ENCODE results near the gene CCDC57. TPM values are rescaled to one million over a fixed set of nuclear protein-coding genes. Genes with fewer than 3 reads are reported as not detected.
"Not testable (repeated sequence)": the region's sequence is repeated elsewhere in the genome, so short reads cannot be mapped to it uniquely, and the experiment has no call there.

CCDC57 gene
- 10 to 100 TPM; 56.6 to 64.2 TPM for total RNA-seq

GRCh38 chr17:82212331-82213250 lies at the start of gene CCDC57:
Gene CCDC57, minus strand, starts transcription at chr17:82212842. Its CDS starts 10,898 bp downstream, at chr17:82201944.
- Mint-ChIP-seq H3K4me1 (ENCODE audit: low read depth) (peaks cover 43% of the 10 kb centered on the region), H3K27me3 (no peaks in the 10 kb centered on the region), H3K4me3 (peak within 1 kb of the TSS; percentile 75), H3K9me3 (no peaks in the 10 kb centered on the region), H3K27ac (peak within 1 kb of the TSS; percentile 88), H3K36me3 (ENCODE audit: low read depth) (peaks cover 3% of the 10 kb centered on the region)
- ChIA-PET POLR2A (interaction anchor here (0.6 to 3.2 kb wide), 9 partner anchors 10 to 108 kb away, joined by 3 to 13 read pairs (median 4); partner anchors contain the start of gene SLC16A3), CTCF (interaction anchor here (0.7 to 1.8 kb wide), 4 partner anchors 10 to 26 kb away, joined by 3 to 5 read pairs (median 4); no protein-coding TSS in a partner anchor)
- peak; percentile 76 for DNase-seq
- intact Hi-C loops (cut with micrococcal nuclease), result no loop called here
- peak; percentile 76 for ATAC-seq
- no peak for TF ChIP-seq CTCF (IDR thresholded peaks at IDR 0.05)

DNA sequence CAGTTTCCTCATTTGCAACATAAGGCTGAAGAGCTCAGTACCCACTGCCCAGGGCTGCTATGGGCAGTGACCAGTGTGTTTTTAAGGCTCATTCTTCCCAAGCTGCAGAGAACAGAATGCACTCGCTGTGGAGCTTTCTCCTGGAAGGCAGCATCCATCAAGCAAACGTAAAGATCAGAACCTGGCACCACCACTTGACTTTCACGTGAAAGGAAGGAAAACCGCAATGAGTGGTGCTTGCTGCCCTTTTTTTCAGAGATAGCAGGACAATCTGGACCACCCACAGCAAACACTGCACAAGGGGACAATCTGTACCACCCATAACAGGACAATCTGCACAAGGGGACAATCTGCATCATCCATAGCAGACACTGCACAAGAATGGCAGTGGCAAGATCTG lies 49.7 kb upstream of the CCDC57 start:
- Mint-ChIP-seq H3K4me3 (no peak overlapping the region), H3K9me3 (peaks cover 3% of the 10 kb centered on the region), H3K4me1 (ENCODE audit: low read depth) (peaks cover 40% of the 10 kb centered on the region), H3K36me3 (ENCODE audit: low read depth) (peaks cover 74% of the 10 kb centered on the region), H3K27me3 (no peaks in the 10 kb centered on the region), H3K27ac (peak overlapping the region; percentile 47)
- CTCF ChIA-PET, result interaction anchor here (1.3 kb wide), 1 partner anchor 26 kb away, joined by 3 read pairs; no protein-coding TSS in a partner anchor
- no peak for TF ChIP-seq CTCF (IDR thresholded peaks at IDR 0.05)
- intact Hi-C loops (cut with micrococcal nuclease), result no loop called here
- POLR2A ChIA-PET, result interaction anchor here (1.1 to 2.0 kb wide), 2 partner anchors 21 to 30 kb away, joined by 4 to 6 read pairs; no protein-coding TSS in a partner anchor
- no peak for ATAC-seq
- no peak for DNase-seq

- Mint-ChIP-seq H3K36me3 (ENCODE audit: low read depth) (peaks cover 77% of the 10 kb centered on the region), H3K27ac (peak overlapping the region; percentile 26), H3K4me1 (ENCODE audit: low read depth) (peaks cover 37% of the 10 kb centered on the region)
- H3K27me3 Mint-ChIP-seq; H3K4me3 Mint-ChIP-seq; H3K9me3 Mint-ChIP-seq; CTCF ChIA-PET; DNase-seq; ATAC-seq; intact Hi-C loops (cut with micrococcal nuclease); POLR2A ChIA-PET: not testable (repeated sequence)
Measured at GRCh38 chr17:82259972-82260961, 47.6 kb upstream of the CCDC57 start.

DNA sequence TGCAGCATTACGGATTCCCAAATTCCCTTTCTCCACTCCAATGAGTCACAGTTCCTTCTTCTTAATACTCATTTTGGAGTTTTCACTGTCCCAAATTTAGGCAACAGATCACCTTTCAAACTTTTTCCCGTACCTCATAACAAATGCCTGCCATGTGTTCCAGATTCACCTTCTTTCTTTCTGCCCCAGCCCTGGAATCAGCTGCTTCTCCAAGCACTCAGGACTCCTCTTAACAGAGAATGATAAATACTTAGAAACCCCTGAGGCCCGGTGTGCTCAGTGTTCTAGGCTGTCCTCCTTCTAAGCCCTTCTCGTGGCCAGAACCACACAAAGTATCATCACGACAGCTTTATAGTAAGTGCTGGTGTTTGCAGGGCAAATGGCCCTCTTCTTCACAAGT lies 45.9 kb upstream of the CCDC57 start:
- H3K27me3 Mint-ChIP-seq, result no peaks in the 10 kb centered on the region
- ChIA-PET POLR2A (no interaction called here), CTCF (interaction anchor here (1.3 kb wide), 1 partner anchor 10 kb away, joined by 4 read pairs; no protein-coding TSS in a partner anchor)
- peaks cover 69% of the 10 kb centered on the region for H3K36me3 Mint-ChIP-seq (ENCODE audit: low read depth)
- no peak for ATAC-seq
- no peak for DNase-seq
- peaks cover 3% of the 10 kb centered on the region for H3K9me3 Mint-ChIP-seq
- H3K4me3 Mint-ChIP-seq, result no peak overlapping the region
- TF ChIP-seq CTCF (IDR thresholded peaks at IDR 0.05), result no peak
- peaks cover 36% of the 10 kb centered on the region for H3K4me1 Mint-ChIP-seq (ENCODE audit: low read depth)
- intact Hi-C loops (cut with micrococcal nuclease), result no loop called here
- peak overlapping the region; percentile 30 for H3K27ac Mint-ChIP-seq

DNA sequence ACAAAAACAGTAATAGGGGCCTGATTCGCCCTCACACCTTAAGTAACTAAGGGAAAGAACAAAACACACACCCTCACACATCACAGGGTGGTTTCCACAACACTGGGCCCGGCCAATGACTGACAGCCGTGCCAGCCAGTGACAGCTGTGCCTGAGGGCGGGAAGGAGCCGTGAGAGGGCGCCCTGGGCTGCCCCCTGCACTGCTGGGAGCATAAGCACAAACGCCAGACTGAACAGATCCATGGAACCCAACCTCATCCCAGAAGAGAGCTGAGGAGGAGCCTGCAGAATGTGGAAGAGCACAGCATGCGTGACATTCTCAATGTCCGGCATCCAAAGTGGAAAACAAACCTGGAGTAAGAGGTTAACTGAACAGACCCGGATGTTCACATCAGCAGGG lies 44.8 kb upstream of the CCDC57 start:
- intact Hi-C loops (cut with micrococcal nuclease), result no loop called here
- Mint-ChIP-seq H3K9me3 (peaks cover 3% of the 10 kb centered on the region), H3K4me1 (ENCODE audit: low read depth) (peaks cover 34% of the 10 kb centered on the region), H3K36me3 (ENCODE audit: low read depth) (peaks cover 76% of the 10 kb centered on the region), H3K27me3 (no peaks in the 10 kb centered on the region), H3K4me3 (no peak overlapping the region), H3K27ac (peak overlapping the region; percentile 89)
- no peak for TF ChIP-seq CTCF (IDR thresholded peaks at IDR 0.05)
- ChIA-PET POLR2A (interaction anchor here (0.6 kb wide), 1 partner anchor 234 kb away, joined by 5 read pairs; no protein-coding TSS in a partner anchor), CTCF (no interaction called here)
- DNase-seq (peak; percentile 85), ATAC-seq (peak; percentile 100)

All from activated CD8-positive, alpha-beta T cell treated with anti-CD3 and anti-CD28 coated beads for 36 hours (primary cell).